HCT116 (cell line): ENCODE results near the gene WDR45.

Experiments
- CTCF ChIP-seq, 3 experiments: fragments of 200-600 bp in 1 of 3; sonication (generic) in 1 of 3; IDR thresholded peaks in 2 of 3; conservative IDR thresholded peaks in 1 of 3; 2 replicates each; pipeline ENCODE4 v1.5.1; 2012 to 2017; ENCODE audit warnings: low read depth in 2 of 3, low read length in 2 of 3, antibody characterized with exemption in 1 of 3, borderline replicate concordance in 1 of 3, control low read depth in 1 of 3, mild to moderate bottlenecking in 1 of 3, mixed read lengths in 1 of 3, mixed run types in 1 of 3, moderate library complexity in 1 of 3; ENCODE audit not compliant: insufficient read depth in 1 of 3
- EZH2 ChIP-seq: fragments of 200-600 bp; sonication (generic); IDR thresholded peaks from 2 replicates; pipeline ENCODE4 v1.6.1; 2017; ENCODE audit warnings: antibody characterized with exemption, mixed run types
- POLR2A ChIP-seq: IDR thresholded peaks from 2 replicates; pipeline ENCODE4 v1.7.0; 2011; ENCODE audit warnings: borderline replicate concordance; ENCODE audit not compliant: insufficient read depth, insufficient read length; ENCODE audit errors: extremely low read depth
- POLR2AphosphoS5 ChIP-seq: IDR thresholded peaks from 2 replicates; pipeline ENCODE4 v1.6.1; 2011; ENCODE audit warnings: mild to moderate bottlenecking, low read depth, low read length, moderate library complexity

DNA sequence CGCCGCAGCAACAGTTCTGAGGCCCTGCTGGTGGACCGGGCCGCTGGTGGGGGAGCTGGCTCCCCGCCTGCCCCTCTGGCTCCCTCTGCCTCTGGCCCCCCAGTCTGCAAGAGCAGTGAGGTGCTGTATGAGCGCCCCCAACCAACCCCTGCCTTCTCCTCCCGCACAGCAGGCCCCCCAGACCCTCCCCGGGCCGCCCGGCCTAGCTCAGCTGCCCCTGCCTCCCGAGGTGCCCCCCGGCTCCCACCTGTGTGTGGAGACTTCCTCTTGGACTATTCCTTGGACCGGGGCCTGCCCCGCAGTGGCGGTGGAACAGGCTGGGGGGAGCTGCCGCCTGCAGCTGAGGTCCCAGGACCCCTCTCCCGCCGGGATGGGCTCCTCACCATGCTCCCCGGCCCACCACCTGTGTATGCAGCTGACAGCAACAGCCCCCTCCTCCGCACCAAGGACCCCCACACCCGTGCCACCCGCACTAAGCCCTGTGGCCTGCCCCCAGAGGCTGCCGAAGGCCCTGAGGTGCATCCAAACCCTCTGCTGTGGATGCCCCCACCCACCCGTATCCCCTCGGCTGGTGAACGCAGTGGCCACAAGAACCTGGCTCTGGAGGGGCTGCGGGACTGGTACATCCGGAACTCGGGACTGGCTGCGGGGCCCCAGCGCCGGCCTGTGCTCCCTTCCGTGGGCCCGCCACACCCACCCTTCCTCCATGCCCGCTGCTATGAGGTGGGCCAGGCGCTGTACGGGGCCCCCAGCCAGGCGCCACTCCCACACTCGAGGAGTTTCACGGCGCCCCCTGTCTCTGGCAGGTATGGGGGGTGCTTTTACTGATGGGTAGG, 12.2 kb downstream of the WDR45 start:
- no peak for TF ChIP-seq POLR2AphosphoS5
- TF ChIP-seq EZH2, result no peak
- no peak for TF ChIP-seq POLR2A
- no peak for TF ChIP-seq CTCF (IDR thresholded peaks at IDR 0.05 in 2 of 3, conservative IDR thresholded peaks at IDR 0.05 in 1 of 3; ENCODE audit: borderline replicate concordance in 1 of 3, insufficient read depth in 1 of 3, low read depth in 2 of 3, low read length in 2 of 3)
